Vagina (tissue), 2 donors: Measurements from ENCODE around the gene CCDC71L.

Experiments
- POLR2A ChIP-seq, 2 donors: fragments of 450-650 bp; IDR thresholded peaks; one replicate each; pipeline ENCODE4 v1.6.1; 2017; ENCODE audit warnings: antibody characterized with exemption in 2 of 2, mild to moderate bottlenecking in 2 of 2, moderate library complexity in 2 of 2
- TF ChIP-seq, protein P1 (sequence below), 3 experiments: fragments of 450-650 bp in 2 of 3; fragments of 200-600 bp in 1 of 3; sonication (generic) in 1 of 3; IDR thresholded peaks; one replicate each; pipeline ENCODE4 v1.5.1; 2017 to 2019; ENCODE audit warnings: antibody characterized with exemption in 3 of 3, mild to moderate bottlenecking in 2 of 3, moderate library complexity in 2 of 3

DNA sequence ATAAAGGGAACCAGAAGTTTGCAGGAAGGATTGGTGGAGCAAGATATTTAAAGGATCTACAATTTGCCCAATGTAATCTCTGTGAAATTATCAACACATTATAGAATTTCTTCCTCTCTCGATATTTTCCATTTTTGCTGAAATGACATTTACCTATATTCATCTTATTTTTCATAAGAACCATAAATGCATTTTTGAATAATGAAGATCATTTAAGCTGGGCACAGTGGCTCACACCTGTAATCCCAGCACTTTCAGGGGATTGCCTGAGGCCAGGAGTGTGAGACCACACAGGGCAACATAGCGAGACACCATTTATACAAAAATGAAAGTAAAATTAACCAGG is 37.7 kb downstream of the CCDC71L start:
- TF ChIP-seq, protein P1, sequence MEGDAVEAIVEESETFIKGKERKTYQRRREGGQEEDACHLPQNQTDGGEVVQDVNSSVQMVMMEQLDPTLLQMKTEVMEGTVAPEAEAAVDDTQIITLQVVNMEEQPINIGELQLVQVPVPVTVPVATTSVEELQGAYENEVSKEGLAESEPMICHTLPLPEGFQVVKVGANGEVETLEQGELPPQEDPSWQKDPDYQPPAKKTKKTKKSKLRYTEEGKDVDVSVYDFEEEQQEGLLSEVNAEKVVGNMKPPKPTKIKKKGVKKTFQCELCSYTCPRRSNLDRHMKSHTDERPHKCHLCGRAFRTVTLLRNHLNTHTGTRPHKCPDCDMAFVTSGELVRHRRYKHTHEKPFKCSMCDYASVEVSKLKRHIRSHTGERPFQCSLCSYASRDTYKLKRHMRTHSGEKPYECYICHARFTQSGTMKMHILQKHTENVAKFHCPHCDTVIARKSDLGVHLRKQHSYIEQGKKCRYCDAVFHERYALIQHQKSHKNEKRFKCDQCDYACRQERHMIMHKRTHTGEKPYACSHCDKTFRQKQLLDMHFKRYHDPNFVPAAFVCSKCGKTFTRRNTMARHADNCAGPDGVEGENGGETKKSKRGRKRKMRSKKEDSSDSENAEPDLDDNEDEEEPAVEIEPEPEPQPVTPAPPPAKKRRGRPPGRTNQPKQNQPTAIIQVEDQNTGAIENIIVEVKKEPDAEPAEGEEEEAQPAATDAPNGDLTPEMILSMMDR (IDR thresholded peaks at IDR 0.05), result no peak
- TF ChIP-seq POLR2A (IDR thresholded peaks at IDR 0.05), result no peak
